Erythroblast (primary cell): Measurements from ENCODE around the gene ANKFN1.

ENCODE experiments used
- GATA1 ChIP-seq: IDR thresholded peaks from 2 replicates; pipeline ENCODE4 v1.6.1; 2011; ENCODE audit warnings: low read depth, mild to moderate bottlenecking, control low read depth, low read length, moderate library complexity
- POLR2A ChIP-seq: IDR thresholded peaks from 2 replicates; pipeline ENCODE4 v1.6.1; 2011; ENCODE audit warnings: mild to moderate bottlenecking, low read length

DNA sequence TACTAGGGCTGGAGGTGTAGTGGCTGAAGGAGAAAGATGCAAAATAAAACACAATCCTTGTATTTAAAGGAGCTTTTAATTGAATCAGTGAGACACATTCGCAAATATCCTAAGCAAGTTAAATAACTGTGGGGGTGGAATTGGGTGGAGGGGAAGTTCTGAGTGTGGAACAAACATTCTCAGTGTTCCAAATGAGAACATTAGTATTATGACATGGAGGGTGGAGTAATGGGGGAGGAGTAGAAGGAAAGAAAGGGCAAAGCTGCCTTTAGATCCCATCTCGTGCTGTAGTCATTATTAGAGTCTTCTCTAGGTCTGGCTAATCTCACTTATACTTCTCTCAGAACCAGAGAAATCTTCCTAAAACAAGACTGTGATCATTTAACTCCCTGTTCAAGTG, 169.7 kb downstream of the ANKFN1 start:
- TF ChIP-seq POLR2A (no peak), GATA1 (no peak)
